Putamen (tissue), 1 donor: ENCODE measurements around the gene HOXA7.

Source experiments
- DNase-seq: peaks from one replicate; pipeline ENCODE4 v3.0.0-alpha.2; 2016; ENCODE audit warnings: low spot score

HOXA7 gene

DNA sequence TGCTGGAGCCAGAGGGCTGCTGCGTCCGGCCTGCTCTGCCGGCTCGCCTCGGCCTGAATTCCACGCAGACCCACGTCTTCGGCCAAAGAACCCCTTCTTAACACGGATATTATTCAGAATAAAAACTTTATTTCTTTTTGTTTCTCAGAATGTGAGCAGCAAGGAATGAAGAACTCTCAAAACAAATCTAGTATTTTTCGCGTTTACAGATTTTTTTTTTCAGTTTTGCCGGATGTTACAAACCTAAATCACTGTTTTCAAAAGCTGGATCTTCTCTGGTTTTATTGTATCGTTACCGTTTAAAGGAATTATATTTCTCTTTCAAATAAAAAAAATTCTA, 49.6 kb downstream of the HOXA7 start:
- no peak for DNase-seq

DNA sequence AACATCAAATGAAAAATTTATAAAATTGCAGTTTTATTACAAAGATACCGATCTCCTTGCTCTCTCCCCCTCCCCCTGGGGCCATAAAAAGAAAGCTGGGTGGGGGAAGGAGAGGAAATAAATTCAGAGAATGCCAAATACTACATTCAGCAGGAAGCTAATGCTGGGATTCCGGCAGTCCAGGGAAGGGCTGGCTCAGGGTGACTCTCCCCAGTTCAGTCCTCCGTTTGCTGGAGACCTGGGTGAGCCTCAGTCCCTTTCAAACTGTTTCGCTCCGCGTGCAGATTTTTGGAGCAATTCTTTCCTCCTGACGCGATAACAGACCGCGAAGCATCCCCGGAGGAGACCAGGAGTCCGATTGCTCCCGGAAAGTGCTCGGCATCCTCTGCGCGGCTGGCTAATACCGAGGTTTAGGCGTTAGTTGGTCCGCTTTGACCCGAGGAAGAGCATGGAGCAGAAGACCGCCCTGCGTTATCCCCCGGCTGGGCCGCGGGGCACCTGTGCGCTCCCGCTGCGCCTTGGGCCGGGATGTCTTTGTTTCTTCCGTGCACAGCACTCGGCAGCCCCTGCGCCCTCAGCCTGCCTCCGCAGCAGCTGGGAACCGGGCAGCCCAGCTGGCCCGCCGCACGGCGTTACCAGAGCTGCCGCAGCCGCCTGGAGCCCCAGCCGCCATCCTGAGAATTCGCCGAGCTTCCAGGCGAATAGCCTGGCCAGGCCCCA, 50.1 kb downstream of the HOXA7 start:
- no peak for DNase-seq

DNA sequence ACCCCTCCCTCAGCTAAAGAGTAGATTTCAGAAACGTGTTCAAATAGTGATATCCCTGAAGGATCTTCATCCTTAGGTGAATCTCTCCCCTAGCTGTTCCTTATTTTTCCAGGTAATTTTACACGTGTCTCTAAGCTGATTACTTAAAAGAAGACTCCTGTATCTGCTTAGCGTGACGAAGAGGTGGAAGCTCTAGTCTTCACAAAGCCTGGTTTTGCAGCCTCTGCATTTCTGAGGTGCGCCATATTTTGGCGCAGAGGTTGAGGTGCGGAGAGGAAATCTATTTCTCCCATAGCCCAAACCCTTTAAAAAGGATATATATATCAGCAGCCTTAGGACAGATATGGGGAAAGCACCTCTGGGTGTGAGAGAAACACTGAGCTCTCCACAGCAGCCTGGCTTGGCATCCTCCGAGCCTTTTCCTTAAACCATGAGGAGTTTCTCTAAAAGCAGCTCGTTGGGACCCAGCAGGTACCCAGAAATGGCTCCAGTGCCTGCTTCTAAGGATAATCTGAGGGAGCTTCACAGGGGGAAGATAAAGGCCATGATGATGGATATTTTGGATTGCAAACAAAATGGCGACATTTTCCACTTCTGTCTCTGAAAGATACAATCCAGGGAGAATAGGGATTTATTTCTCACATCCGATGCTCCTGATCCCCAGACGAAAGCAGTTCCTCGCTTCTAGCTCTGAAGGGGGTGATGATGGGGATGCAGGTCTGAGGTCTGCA, 51.0 kb downstream of the HOXA7 start:
- no peak for DNase-seq

DNA sequence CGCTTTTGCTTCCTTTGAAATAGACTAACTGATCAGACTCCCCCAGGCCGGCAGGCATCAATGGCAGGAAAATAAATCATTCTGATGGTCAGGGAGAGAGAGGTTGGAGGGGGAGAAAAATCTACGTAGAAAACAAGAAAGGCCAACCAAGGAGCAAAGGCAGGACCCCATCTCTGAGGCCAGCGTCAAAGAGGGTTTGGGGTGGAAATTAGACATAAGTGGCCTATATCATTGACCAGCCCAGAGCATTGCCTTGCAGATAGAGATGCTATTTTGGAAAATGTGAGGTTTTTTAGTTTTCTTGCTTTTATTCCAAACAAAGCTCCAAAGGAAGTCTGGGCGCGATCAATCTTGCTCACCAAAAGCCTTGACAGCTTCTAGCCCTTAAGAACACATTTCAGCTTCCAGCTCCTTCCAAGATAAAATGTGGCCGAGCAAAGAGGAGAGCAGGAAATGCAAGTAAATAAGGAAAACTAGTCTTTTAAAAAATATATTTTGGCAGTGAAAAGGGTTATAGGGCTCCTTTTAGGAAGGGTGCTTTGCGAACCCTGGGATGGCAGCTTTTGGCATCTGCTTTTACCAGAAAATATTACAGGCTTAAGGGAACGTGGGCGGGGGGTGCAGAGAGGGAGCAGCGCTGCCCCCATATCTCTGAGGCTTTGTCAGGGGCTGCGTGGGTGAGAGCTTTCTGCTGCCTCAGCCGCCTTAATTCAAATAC, 52.0 kb downstream of the HOXA7 start:
- DNase-seq = no peak
